NCI-H128 (cell line): ENCODE measurements around the gene PRDM12.

Source experiments
- DNase-seq: peaks from one replicate; lab custom pipeline; 2025; ENCODE audit not compliant: unreplicated experiment; lab: John Stamatoyannopoulos, UW

Gene PRDM12

GRCh38 chr9:130664251-130665028 is at the start of gene PRDM12:
Gene PRDM12 (plus strand): TSS chr9:130664594. CDS start chr9:130664654, 60 bp downstream.
- no peak for DNase-seq

- DNase-seq: no peak
Observed at GRCh38 chr9:130616451-130616850, 47.9 kb upstream of the PRDM12 start.

GRCh38 chr9:130623466-130623865 is 40.9 kb upstream of the PRDM12 start:
- no peak for DNase-seq

GRCh38 chr9:130624154-130624553 is 40.2 kb upstream of the PRDM12 start:
- no peak for DNase-seq

GRCh38 chr9:130626249-130626996 is 38.0 kb upstream of the PRDM12 start:
- no peak for DNase-seq

- no peak for DNase-seq
Observed at GRCh38 chr9:130627051-130627450, 37.3 kb upstream of the PRDM12 start.

- no peak for DNase-seq
Observed at GRCh38 chr9:130627896-130628792, 36.2 kb upstream of the PRDM12 start.

- DNase-seq: no peak
Observed at GRCh38 chr9:130629443-130630070, 34.8 kb upstream of the PRDM12 start.

- no peak for DNase-seq
Observed at GRCh38 chr9:130630071-130630450, 34.3 kb upstream of the PRDM12 start.

- no peak for DNase-seq
Observed at GRCh38 chr9:130630506-130631330, 33.7 kb upstream of the PRDM12 start.

- no peak for DNase-seq
Observed at GRCh38 chr9:130631331-130632080, 32.9 kb upstream of the PRDM12 start.

- no peak for DNase-seq
Observed at GRCh38 chr9:130632081-130632710, 32.2 kb upstream of the PRDM12 start.

GRCh38 chr9:130632841-130633240 is 31.6 kb upstream of the PRDM12 start:
- no peak for DNase-seq

- no peak for DNase-seq
Observed at GRCh38 chr9:130633336-130634190, 30.8 kb upstream of the PRDM12 start.

- DNase-seq: no peak
Observed at GRCh38 chr9:130634191-130634768, 30.1 kb upstream of the PRDM12 start.

- no peak for DNase-seq
Observed at GRCh38 chr9:130634801-130635200, 29.6 kb upstream of the PRDM12 start.

- no peak for DNase-seq
Observed at GRCh38 chr9:130635306-130635705, 29.1 kb upstream of the PRDM12 start.
